Measurements from ENCODE around the gene GABRB1.

- TF ChIP-seq CTCF (conservative IDR thresholded peaks at IDR 0.05 in 1 of 2, IDR thresholded peaks at IDR 0.05 in 1 of 2; ENCODE audit: extremely low read depth in 1 of 2, insufficient read depth in 1 of 2, low read depth in 1 of 2, low read length in 2 of 2): no peak
- no peak for TF ChIP-seq EZH2 (IDR thresholded peaks at IDR 0.05; ENCODE audit: borderline replicate concordance, low read length)
Observed at GRCh38 chr4:47309165-47309564, 277.8 kb downstream of the GABRB1 start.

Data from mammary epithelial cell (primary cell).